ENCODE data around the gene TERT.
"Not testable (repeated sequence)": the region's sequence is repeated elsewhere in the genome, so short reads cannot be mapped to it uniquely, and the experiment has no call there.

The TERT gene

DNA sequence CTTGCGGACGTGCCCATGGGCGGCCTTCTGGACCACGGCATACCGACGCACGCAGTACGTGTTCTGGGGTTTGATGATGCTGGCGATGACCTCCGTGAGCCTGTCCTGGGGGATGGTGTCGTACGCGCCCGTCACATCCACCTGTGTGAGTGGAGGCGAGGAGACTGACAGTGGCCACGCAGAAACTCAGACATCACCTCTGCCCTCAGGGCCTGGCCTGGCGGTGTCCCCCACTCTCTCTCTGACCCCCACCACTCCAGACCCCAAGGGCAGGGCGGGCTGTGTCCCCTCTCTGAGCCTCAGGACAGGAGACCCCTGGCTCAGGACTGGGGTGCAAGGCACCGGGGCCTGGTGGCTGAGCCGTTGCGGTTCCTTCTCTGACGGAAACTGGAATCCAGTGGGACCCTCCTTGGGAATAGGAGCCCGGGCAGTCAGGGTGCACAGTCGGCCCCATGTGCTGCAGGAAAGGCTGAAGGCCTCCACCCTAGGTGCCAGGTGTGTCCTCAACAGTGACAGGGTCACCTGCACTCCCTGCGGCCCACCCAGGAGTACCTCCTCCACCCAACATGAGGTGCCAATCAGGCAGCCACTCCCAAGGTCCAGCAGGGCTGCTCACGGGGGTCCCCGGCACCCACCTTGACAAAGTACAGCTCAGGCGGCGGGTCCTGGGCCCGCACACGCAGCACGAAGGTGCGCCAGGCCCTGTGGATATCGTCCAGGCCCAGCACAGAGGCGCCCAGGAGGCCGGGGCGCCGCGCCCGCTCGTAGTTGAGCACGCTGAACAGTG lies 16.0 kb downstream of the TERT start:
- TF ChIP-seq ZFX (IDR thresholded peaks at IDR 0.05): no peak
- TF ChIP-seq, protein P1, sequence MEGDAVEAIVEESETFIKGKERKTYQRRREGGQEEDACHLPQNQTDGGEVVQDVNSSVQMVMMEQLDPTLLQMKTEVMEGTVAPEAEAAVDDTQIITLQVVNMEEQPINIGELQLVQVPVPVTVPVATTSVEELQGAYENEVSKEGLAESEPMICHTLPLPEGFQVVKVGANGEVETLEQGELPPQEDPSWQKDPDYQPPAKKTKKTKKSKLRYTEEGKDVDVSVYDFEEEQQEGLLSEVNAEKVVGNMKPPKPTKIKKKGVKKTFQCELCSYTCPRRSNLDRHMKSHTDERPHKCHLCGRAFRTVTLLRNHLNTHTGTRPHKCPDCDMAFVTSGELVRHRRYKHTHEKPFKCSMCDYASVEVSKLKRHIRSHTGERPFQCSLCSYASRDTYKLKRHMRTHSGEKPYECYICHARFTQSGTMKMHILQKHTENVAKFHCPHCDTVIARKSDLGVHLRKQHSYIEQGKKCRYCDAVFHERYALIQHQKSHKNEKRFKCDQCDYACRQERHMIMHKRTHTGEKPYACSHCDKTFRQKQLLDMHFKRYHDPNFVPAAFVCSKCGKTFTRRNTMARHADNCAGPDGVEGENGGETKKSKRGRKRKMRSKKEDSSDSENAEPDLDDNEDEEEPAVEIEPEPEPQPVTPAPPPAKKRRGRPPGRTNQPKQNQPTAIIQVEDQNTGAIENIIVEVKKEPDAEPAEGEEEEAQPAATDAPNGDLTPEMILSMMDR (conservative IDR thresholded peaks at IDR 0.05): no peak
- no peak overlapping the region for H3K27ac ChIP-seq

DNA sequence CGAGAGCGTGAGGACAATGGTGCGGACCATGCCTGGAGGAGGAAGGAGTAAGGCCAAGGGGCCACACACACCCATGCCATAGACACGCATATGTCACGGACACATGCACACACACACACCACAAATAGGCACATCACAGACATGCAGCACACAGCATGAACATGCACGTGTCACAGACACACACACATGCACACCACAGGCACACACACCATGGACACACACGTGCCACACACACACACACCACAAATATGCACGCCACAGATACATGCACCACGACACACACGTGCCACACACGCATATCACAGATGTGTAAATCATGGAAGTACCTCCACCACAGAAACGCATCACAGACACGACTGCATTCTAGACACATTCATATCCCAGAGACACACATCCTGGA lies 16.7 kb downstream of the TERT start:
- H3K27ac ChIP-seq: no peak overlapping the region
- no peak for TF ChIP-seq ZFX (IDR thresholded peaks at IDR 0.05)
- TF ChIP-seq, protein P1 (conservative IDR thresholded peaks at IDR 0.05): no peak

DNA sequence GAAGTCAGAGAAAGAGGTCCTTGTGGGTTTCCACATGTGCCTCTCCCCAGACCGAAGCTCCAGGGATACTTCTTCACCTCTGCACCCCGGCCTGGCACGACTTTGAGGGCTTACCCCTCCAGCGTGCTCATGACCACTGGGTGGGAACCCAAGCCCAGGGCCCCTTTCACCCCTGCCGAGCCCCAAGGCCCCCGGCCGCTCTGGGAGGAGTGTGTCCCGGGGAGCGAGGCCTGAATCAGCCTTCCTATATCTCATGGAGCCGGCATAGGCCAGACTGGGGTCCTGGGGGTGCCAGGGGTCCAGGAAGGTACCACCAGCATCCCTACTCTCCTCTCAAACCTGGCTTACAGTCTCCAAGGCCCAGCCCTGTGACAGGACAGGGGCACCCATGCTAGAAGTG lies 17.1 kb downstream of the TERT start:
- no peak overlapping the region for H3K27ac ChIP-seq

DNA sequence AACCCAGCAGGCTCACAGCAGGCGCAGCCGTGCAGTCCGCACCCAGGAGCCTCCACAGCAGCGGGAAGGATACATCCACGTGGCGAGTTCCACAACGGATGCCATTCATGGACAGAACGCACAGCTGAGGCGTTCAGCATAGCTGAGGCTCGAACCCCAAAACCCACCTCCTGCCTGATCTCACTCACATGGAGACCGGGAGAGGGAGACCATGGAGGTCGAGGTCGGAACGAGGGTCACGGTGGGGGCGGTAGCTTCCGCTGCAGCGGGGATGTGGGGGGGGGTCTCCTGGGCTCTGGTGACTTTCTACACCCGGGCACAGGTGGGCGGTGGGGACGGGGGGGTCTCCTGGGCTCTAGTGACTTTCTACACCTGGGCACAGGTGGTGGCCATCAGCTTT lies 17.5 kb downstream of the TERT start:
- no peak for TF ChIP-seq ZFX (IDR thresholded peaks at IDR 0.05)
- TF ChIP-seq, protein P1 (conservative IDR thresholded peaks at IDR 0.05): no peak
- H3K27ac ChIP-seq: no peak overlapping the region

More for the DNA sequence above, 17.1 kb downstream of the TERT start:
- no peak for TF ChIP-seq ZFX (IDR thresholded peaks at IDR 0.05)
- TF ChIP-seq, protein P1 (conservative IDR thresholded peaks at IDR 0.05): no peak

DNA sequence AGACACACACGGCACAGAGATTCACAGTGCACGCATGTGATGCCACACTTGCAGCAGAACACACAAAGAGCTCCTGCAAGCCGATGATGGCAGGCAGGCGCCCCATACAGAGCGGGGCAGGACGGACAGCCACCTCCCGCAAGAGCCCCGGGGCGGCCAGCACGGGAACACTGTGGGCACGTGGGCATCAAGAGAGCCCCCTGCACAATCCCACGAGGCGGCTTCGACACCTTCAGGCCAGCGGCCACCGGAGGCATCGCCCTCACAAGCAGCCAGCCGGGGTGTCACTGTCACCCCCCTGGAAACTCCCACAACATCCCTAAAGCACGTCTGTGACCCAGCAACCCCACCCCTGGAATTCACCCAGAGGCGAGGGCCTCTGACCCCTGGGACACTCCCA lies 17.9 kb downstream of the TERT start:
- no peak for TF ChIP-seq ZFX (IDR thresholded peaks at IDR 0.05)

DNA sequence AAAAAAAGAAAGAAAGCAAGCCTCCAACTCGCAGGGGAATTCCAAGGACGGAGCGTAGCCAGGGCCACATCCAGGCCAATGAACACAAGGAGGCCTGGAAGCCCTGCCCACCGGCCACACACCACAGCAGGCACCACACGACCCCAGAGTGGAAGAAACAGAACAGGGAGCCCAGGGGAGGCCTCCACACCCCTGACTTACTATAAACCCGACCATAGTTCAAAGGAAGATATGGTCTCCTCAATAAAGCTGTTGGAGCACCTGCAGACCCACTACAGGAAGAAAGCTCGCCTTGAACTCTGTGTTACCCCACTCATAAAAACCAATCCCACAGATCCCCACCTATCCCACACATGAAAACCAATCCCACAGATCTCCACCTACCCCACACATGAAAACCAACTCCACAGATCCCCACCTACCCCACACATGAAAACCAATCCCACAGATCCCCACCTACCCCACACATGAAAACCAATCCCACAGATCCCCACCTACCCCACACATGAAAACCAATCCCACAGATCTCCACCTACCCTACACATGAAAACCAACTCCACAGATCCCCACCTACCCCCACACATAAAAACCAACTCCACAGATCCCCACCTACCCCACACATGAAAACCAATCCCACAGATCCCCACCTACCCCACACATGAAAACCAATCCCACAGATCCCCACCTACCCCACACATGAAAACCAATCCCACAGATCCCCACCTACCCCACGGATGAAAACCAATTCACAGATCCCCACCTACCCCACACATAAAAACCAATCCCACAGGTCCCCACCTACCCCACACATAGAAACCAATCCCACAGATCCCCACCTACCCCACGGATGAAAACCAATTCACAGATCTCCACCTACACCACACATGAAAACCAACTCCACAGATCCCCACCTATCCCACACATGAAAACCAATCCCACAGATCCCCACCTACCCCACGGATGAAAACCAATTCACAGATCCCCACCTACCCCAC lies 19.2 kb downstream of the TERT start:
- H3K27ac ChIP-seq: not testable (repeated sequence)

More for the DNA sequence above, 17.9 kb downstream of the TERT start:
- no peak overlapping the region for H3K27ac ChIP-seq

DNA sequence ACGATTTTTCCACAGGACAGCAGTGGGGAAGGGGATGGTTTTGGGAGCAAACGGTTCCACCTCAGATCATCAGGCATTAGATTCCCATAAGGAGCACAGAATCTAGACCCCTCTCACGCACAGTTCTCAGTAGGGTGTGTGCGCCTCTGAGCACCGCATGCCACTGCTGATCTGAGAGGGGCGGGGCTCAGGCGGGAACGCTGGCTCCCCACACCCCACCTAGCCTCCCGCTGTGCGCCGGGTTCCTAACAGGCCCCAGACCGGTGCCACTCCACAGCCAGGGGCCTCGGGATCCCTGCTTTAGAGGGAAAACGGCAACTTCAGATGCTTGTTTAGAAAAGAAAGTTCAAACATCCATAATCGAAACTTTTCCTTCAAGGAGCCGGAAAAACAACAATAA lies 20.4 kb downstream of the TERT start:
- TF ChIP-seq, protein P1 (conservative IDR thresholded peaks at IDR 0.05): no peak
- no peak for TF ChIP-seq ZFX (IDR thresholded peaks at IDR 0.05)
- H3K27ac ChIP-seq: no peak overlapping the region

DNA sequence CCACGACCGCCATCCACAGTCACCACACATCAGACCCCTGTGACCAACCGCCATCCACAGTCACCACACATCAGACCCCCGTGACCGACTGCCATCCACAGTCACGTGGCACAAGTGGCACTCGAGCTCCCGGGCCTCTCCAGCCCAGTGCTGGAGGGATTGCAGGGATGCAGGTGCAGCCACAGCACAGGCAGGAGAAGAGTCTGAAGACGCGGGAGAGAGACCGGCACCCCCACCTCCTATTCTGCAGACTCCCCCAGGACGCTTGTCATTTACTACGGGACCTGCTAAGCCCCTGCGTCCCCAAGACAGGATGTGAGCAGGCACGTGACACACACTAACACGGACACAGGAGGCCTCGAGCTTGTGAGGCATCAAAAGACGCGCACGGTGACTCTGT lies 21.1 kb downstream of the TERT start:
- H3K27ac ChIP-seq: no peak overlapping the region
- TF ChIP-seq, protein P1 (conservative IDR thresholded peaks at IDR 0.05): no peak
- TF ChIP-seq ZFX (IDR thresholded peaks at IDR 0.05): no peak

Measured in C4-2B (cell line).